ENCODE data around the gene TASOR2. TPM values are rescaled to one million over a fixed set of nuclear protein-coding genes. Genes with fewer than 3 reads are reported as not detected.

Gene TASOR2
- total RNA-seq, 1 donor from 2014 or later = 54.3 TPM

- Histone ChIP-seq H3K27me3 (ENCODE audit: control insufficient read depth in 3 of 3, insufficient read depth in 3 of 3, low read length in 3 of 3) (no peaks in the 10 kb centered on the region), H3K9ac (ENCODE audit: low read depth in 1 of 3, low read length in 3 of 3) (no peak overlapping the region), H3K27ac (ENCODE audit: low read depth, low read length) (no peak overlapping the region), H3K36me3 (ENCODE audit: control insufficient read depth in 3 of 3, insufficient read depth in 3 of 3, low read length in 3 of 3) (no peaks in the 10 kb centered on the region), H3K4me3 (ENCODE audit: low read length in 3 of 3) (no peak overlapping the region), H3K9me3 (ENCODE audit: control insufficient read depth in 3 of 3, low read length in 3 of 3) (no peaks in the 10 kb centered on the region), H3K4me1 (ENCODE audit: control insufficient read depth in 3 of 3, insufficient read depth in 3 of 3, low read length in 3 of 3) (peaks cover 0 to 19% (median 11%) of the 10 kb centered on the region in 3 donors)
Measured at GRCh38 chr10:5656737-5657579, 27.7 kb upstream of the TASOR2 start.

GRCh38 chr10:5658871-5659618, 25.6 kb upstream of the TASOR2 start:
- Histone ChIP-seq H3K36me3 (ENCODE audit: control insufficient read depth in 3 of 3, insufficient read depth in 3 of 3, low read length in 3 of 3) (no peaks in the 10 kb centered on the region), H3K9ac (ENCODE audit: low read depth in 1 of 3, low read length in 3 of 3) (no peak overlapping the region)

GRCh38 chr10:5659702-5660528, 24.7 kb upstream of the TASOR2 start:
- H3K4me1 ChIP-seq (ENCODE audit: control insufficient read depth in 3 of 3, insufficient read depth in 3 of 3, low read length in 3 of 3) = peaks cover 0 to 12% (median 6%) of the 10 kb centered on the region in 3 donors
- H3K27ac ChIP-seq (ENCODE audit: low read depth, low read length) = no peak overlapping the region
- no peaks in the 10 kb centered on the region for H3K9me3 ChIP-seq (ENCODE audit: control insufficient read depth in 3 of 3, low read length in 3 of 3)
- no peaks in the 10 kb centered on the region for H3K27me3 ChIP-seq (ENCODE audit: control insufficient read depth in 3 of 3, insufficient read depth in 3 of 3, low read length in 3 of 3)
- H3K36me3 ChIP-seq (ENCODE audit: control insufficient read depth in 3 of 3, insufficient read depth in 3 of 3, low read length in 3 of 3) = no peaks in the 10 kb centered on the region
- H3K4me3 ChIP-seq (ENCODE audit: low read length in 3 of 3) = no peak overlapping the region
- H3K9ac ChIP-seq (ENCODE audit: low read depth in 1 of 3, low read length in 3 of 3) = no peak overlapping the region

More at GRCh38 chr10:5658871-5659618, 25.6 kb upstream of the TASOR2 start:
- Histone ChIP-seq H3K9me3 (ENCODE audit: control insufficient read depth in 3 of 3, low read length in 3 of 3) (no peaks in the 10 kb centered on the region), H3K4me1 (ENCODE audit: control insufficient read depth in 3 of 3, insufficient read depth in 3 of 3, low read length in 3 of 3) (peaks cover 0 to 12% (median 6%) of the 10 kb centered on the region in 3 donors), H3K4me3 (ENCODE audit: low read length in 3 of 3) (no peak overlapping the region), H3K27ac (ENCODE audit: low read depth, low read length) (no peak overlapping the region), H3K27me3 (ENCODE audit: control insufficient read depth in 3 of 3, insufficient read depth in 3 of 3, low read length in 3 of 3) (no peaks in the 10 kb centered on the region)

GRCh38 chr10:5661043-5661442, 23.6 kb upstream of the TASOR2 start:
- Histone ChIP-seq H3K9me3 (ENCODE audit: control insufficient read depth in 3 of 3, low read length in 3 of 3) (no peaks in the 10 kb centered on the region), H3K36me3 (ENCODE audit: control insufficient read depth in 3 of 3, insufficient read depth in 3 of 3, low read length in 3 of 3) (no peaks in the 10 kb centered on the region), H3K27ac (ENCODE audit: low read depth, low read length) (no peak overlapping the region), H3K9ac (ENCODE audit: low read depth in 1 of 3, low read length in 3 of 3) (no peak overlapping the region), H3K27me3 (ENCODE audit: control insufficient read depth in 3 of 3, insufficient read depth in 3 of 3, low read length in 3 of 3) (no peaks in the 10 kb centered on the region), H3K4me3 (ENCODE audit: low read length in 3 of 3) (no peak overlapping the region), H3K4me1 (ENCODE audit: control insufficient read depth in 3 of 3, insufficient read depth in 3 of 3, low read length in 3 of 3) (peaks cover 11 to 22% (median 11%) of the 10 kb centered on the region in 3 donors)

- Histone ChIP-seq H3K9ac (ENCODE audit: low read depth in 1 of 3, low read length in 3 of 3) (no peak overlapping the region), H3K9me3 (ENCODE audit: control insufficient read depth in 3 of 3, low read length in 3 of 3) (no peaks in the 10 kb centered on the region), H3K4me3 (ENCODE audit: low read length in 3 of 3) (no peak overlapping the region), H3K36me3 (ENCODE audit: control insufficient read depth in 3 of 3, insufficient read depth in 3 of 3, low read length in 3 of 3) (no peaks in the 10 kb centered on the region), H3K27me3 (ENCODE audit: control insufficient read depth in 3 of 3, insufficient read depth in 3 of 3, low read length in 3 of 3) (no peaks in the 10 kb centered on the region), H3K27ac (ENCODE audit: low read depth, low read length) (no peak overlapping the region), H3K4me1 (ENCODE audit: control insufficient read depth in 3 of 3, insufficient read depth in 3 of 3, low read length in 3 of 3) (peaks cover 16 to 29% (median 18%) of the 10 kb centered on the region in 3 donors)
Measured at GRCh38 chr10:5662708-5663579, 21.7 kb upstream of the TASOR2 start.

- Histone ChIP-seq H3K36me3 (ENCODE audit: control insufficient read depth in 3 of 3, insufficient read depth in 3 of 3, low read length in 3 of 3) (no peaks in the 10 kb centered on the region), H3K4me1 (ENCODE audit: control insufficient read depth in 3 of 3, insufficient read depth in 3 of 3, low read length in 3 of 3) (peaks cover 15 to 29% (median 18%) of the 10 kb centered on the region in 3 donors), H3K27me3 (ENCODE audit: control insufficient read depth in 3 of 3, insufficient read depth in 3 of 3, low read length in 3 of 3) (no peaks in the 10 kb centered on the region), H3K9me3 (ENCODE audit: control insufficient read depth in 3 of 3, low read length in 3 of 3) (no peaks in the 10 kb centered on the region), H3K9ac (ENCODE audit: low read depth in 1 of 3, low read length in 3 of 3) (peak overlapping the region in 1 of 3 donors; percentile 3), H3K27ac (ENCODE audit: low read depth, low read length) (no peak overlapping the region), H3K4me3 (ENCODE audit: low read length in 3 of 3) (no peak overlapping the region)
Measured at GRCh38 chr10:5663692-5664427, 20.8 kb upstream of the TASOR2 start.

- no peaks in the 10 kb centered on the region for H3K9me3 ChIP-seq (ENCODE audit: control insufficient read depth in 3 of 3, low read length in 3 of 3)
- no peaks in the 10 kb centered on the region for H3K36me3 ChIP-seq (ENCODE audit: control insufficient read depth in 3 of 3, insufficient read depth in 3 of 3, low read length in 3 of 3)
- H3K4me3 ChIP-seq (ENCODE audit: low read length in 3 of 3) = peak overlapping the region; percentile 72 to 93 (median 87)
- H3K9ac ChIP-seq (ENCODE audit: low read depth in 1 of 3, low read length in 3 of 3) = peak overlapping the region; percentile 72 to 83 (median 72)
- peaks cover 11 to 18% (median 17%) of the 10 kb centered on the region in 3 donors for H3K4me1 ChIP-seq (ENCODE audit: control insufficient read depth in 3 of 3, insufficient read depth in 3 of 3, low read length in 3 of 3)
- H3K27ac ChIP-seq (ENCODE audit: low read depth, low read length) = peak overlapping the region; percentile 56
- no peaks in the 10 kb centered on the region for H3K27me3 ChIP-seq (ENCODE audit: control insufficient read depth in 3 of 3, insufficient read depth in 3 of 3, low read length in 3 of 3)
Measured at GRCh38 chr10:5665373-5666007, 19.1 kb upstream of the TASOR2 start.

- H3K9ac ChIP-seq (ENCODE audit: low read depth in 1 of 3, low read length in 3 of 3) = peak within 1 kb of the TSS; percentile 72 to 83 (median 72)
- H3K9me3 ChIP-seq (ENCODE audit: control insufficient read depth in 3 of 3, low read length in 3 of 3) = no peaks in the 10 kb centered on the region
- no peaks in the 10 kb centered on the region for H3K36me3 ChIP-seq (ENCODE audit: control insufficient read depth in 3 of 3, insufficient read depth in 3 of 3, low read length in 3 of 3)
- peaks cover 10 to 18% (median 17%) of the 10 kb centered on the region in 3 donors for H3K4me1 ChIP-seq (ENCODE audit: control insufficient read depth in 3 of 3, insufficient read depth in 3 of 3, low read length in 3 of 3)
- peak within 1 kb of the TSS; percentile 87 to 93 (median 90) for H3K4me3 ChIP-seq (ENCODE audit: low read length in 3 of 3)
- no peaks in the 10 kb centered on the region for H3K27me3 ChIP-seq (ENCODE audit: control insufficient read depth in 3 of 3, insufficient read depth in 3 of 3, low read length in 3 of 3)
- peak within 1 kb of the TSS; percentile 56 for H3K27ac ChIP-seq (ENCODE audit: low read depth, low read length)
Measured at GRCh38 chr10:5666008-5666840, 18.4 kb upstream of the TASOR2 start, which contains the start of gene ASB13. Gene ASB13 (minus strand): TSS chr10:5666595. CDS start chr10:5666551, 44 bp downstream.
